NCI-H1694 treated with DMSO at 0.1 percent for 48 hours (cell line): Measurements from ENCODE around the gene CCDC159.

ENCODE experiments used
- DNase-seq: peaks from one replicate; lab custom pipeline; 2025; lab: John Stamatoyannopoulos, UW

The CCDC159 gene

DNA sequence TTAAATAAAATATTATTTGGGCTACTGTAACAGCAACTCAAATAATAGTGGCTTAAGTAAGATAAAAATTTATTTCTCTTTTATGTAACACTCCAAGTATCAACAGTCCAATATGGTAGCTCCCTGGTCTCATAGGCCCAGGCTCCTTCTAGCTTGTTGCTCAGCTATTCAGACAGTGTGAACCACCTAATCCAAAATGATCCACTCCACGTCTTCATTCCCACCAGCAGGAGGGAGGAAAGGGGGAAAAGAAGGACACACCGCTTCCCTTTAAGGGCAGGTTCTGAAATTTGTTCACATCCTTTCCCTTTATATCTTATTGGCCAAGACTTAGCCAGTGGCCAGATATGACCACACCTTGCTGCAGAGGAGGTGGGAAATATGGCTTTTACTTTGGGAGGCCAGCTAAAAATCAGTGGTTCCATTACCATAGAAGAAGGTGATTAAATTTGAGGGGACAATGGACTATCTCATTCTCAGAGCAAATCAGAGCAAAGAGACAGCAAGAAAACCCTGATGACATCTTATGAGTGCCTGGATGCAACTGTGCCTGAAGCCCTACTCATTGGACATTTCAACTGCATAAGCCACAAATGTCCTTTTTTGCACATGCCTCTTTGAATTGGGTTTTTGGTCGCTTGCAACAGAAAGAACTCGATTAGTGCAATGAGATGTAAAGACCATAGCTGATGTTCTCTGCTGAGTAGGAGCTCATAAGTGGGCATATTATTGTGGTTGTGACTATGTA, 44.8 kb downstream of the CCDC159 start:
- no peak for DNase-seq

DNA sequence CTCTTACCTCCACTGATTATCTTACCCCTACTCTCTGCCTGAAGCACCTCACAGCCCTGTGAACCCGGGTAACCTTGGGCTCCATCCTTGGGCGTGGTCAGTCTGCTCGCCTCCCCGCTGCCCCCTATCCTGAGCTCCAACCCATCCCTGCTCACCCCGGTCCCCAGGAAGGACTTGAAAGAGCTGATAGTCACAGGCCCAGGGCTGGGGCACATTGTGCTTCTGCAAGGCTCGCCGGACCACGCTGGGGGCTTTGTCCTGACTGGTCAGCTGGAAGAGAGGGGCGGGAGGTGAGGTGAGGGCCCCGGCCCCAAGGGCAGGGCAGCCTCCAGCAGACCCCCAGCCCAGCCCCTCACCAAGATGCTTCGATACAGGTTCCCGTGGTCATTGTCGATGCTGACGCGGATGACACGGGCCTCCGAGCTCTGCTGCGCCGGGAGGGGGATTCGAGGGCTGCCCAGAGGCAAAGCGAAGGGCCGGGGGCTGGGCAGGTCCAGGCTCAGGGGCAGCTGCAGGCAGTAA, 50.8 kb downstream of the CCDC159 start:
- no peak for DNase-seq

DNA sequence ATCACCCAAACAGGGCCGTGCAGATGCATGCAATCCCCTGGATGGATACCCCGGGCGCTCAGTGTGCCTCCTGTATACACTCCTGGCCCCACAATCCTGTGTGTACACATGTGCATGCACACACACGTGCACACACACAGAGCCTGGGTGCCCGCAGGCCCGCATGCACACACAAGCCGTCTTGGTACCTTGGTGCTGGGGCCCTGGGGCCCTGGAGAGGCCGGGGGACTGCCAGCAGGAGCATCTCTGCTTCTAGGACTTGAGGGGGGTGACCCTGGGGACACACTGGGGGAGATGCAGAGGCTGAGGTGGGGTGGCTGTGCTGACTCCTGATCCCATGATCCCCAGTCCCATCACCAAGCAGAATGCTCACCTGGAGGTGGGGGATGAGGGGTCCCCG, 53.3 kb downstream of the CCDC159 start:
- no peak for DNase-seq

GRCh38 chr19:11400798-11401197, 54.5 kb downstream of the CCDC159 start:
- no peak for DNase-seq

DNA sequence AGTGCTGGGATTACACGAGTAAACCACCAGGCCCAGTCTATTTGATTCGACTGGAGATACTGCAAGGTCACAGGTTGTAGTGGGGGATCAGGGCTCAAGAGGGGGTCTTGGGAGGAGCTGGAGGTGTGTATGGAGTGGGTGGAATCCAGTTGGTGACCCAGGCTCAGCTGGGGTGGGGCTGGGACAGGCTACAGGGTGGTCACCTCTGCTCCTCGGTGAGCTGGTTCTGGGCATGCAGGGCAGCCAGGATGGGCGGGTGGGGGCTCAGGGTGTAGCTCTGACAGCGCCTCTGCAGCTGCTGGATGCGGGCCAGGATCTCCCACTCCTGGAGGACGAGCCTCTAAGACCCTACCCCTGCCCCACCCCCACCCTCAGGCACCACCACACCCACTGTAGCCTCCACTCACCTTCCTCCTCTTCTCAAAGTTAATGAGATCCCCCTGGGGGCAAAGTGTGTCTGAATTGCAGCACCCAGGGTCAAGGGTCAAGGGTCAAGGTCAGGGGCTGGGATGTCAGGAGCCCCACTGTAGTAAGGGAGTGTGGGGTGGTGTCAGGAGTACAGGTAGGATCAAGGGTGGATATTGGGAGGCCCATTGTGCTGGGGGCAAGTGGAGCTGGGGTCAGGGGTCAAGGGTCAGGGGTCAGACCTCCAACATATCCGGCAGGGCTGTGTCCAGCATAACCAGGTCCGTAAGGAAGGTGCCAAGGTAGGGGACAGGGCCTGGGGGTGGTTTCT, 55.7 kb downstream of the CCDC159 start:
- DNase-seq: no peak
